Activated naive CD4-positive, alpha-beta T cell (primary cell): Measurements from ENCODE around the gene MAPKAPK2.
"Not testable (repeated sequence)": the region's sequence is repeated elsewhere in the genome, so short reads cannot be mapped to it uniquely, and the experiment has no call there.

Experiments used
- DNase-seq, 4 experiments: peaks; one replicate each; lab custom pipeline; 2025; lab: John Stamatoyannopoulos, UW

Gene MAPKAPK2

GRCh38 chr1:206684478-206685333 lies at the start of gene MAPKAPK2:
Gene MAPKAPK2 (plus strand): TSS chr1:206684905. CDS start chr1:206685230, 325 bp downstream.
- DNase-seq = peak; percentile 58 to 77 (median 74)

- peak; percentile 60 to 81 (median 66) for DNase-seq
Measured at GRCh38 chr1:206635080-206635977, 49.4 kb upstream of the MAPKAPK2 start, which contains the start of gene DYRK3. Gene DYRK3 (plus strand): TSS chr1:206635536. CDS start chr1:206635704, 168 bp downstream.

GRCh38 chr1:206635978-206636345 lies 48.7 kb upstream of the MAPKAPK2 start:
- DNase-seq = no peak

- no peak for DNase-seq
Measured at GRCh38 chr1:206636671-206637070, 48.0 kb upstream of the MAPKAPK2 start.

- no peak for DNase-seq
Measured at GRCh38 chr1:206637605-206638004, 47.1 kb upstream of the MAPKAPK2 start.

GRCh38 chr1:206642074-206642473 lies 42.6 kb upstream of the MAPKAPK2 start:
- not testable (repeated sequence) for DNase-seq

- DNase-seq = no peak
Measured at GRCh38 chr1:206643118-206643698, 41.5 kb upstream of the MAPKAPK2 start.

GRCh38 chr1:206646504-206646903 lies 38.2 kb upstream of the MAPKAPK2 start:
- DNase-seq = no peak

GRCh38 chr1:206647224-206647623 lies 37.5 kb upstream of the MAPKAPK2 start:
- DNase-seq = no peak

- DNase-seq = no peak
Measured at GRCh38 chr1:206649261-206649921, 35.3 kb upstream of the MAPKAPK2 start.

GRCh38 chr1:206651014-206651413 lies 33.7 kb upstream of the MAPKAPK2 start:
- no peak for DNase-seq

GRCh38 chr1:206651958-206652890 lies 32.5 kb upstream of the MAPKAPK2 start:
- no peak for DNase-seq

GRCh38 chr1:206653715-206654459 lies 30.8 kb upstream of the MAPKAPK2 start:
- DNase-seq = no peak

- DNase-seq = no peak
Measured at GRCh38 chr1:206654828-206655227, 29.9 kb upstream of the MAPKAPK2 start.

- DNase-seq = no peak
Measured at GRCh38 chr1:206655471-206655882, 29.2 kb upstream of the MAPKAPK2 start.

- no peak for DNase-seq
Measured at GRCh38 chr1:206656936-206657335, 27.8 kb upstream of the MAPKAPK2 start.

GRCh38 chr1:206657751-206658150 lies 27.0 kb upstream of the MAPKAPK2 start:
- no peak for DNase-seq

GRCh38 chr1:206658264-206658980 lies 26.3 kb upstream of the MAPKAPK2 start:
- DNase-seq = peak in 2 of 4 experiments; percentile 3 to 7

- no peak for DNase-seq
Measured at GRCh38 chr1:206658981-206659273, 25.8 kb upstream of the MAPKAPK2 start.
